AG08396 (cell line): ENCODE data around the gene IQCK.
"Not testable (repeated sequence)": the region's sequence is repeated elsewhere in the genome, so short reads cannot be mapped to it uniquely, and the experiment has no call there.

Source experiments
- DNase-seq: peaks from one replicate; pipeline ENCODE4 v3.0.0; 2012; ENCODE audit warnings: low spot score, mixed read lengths

Gene IQCK

DNA sequence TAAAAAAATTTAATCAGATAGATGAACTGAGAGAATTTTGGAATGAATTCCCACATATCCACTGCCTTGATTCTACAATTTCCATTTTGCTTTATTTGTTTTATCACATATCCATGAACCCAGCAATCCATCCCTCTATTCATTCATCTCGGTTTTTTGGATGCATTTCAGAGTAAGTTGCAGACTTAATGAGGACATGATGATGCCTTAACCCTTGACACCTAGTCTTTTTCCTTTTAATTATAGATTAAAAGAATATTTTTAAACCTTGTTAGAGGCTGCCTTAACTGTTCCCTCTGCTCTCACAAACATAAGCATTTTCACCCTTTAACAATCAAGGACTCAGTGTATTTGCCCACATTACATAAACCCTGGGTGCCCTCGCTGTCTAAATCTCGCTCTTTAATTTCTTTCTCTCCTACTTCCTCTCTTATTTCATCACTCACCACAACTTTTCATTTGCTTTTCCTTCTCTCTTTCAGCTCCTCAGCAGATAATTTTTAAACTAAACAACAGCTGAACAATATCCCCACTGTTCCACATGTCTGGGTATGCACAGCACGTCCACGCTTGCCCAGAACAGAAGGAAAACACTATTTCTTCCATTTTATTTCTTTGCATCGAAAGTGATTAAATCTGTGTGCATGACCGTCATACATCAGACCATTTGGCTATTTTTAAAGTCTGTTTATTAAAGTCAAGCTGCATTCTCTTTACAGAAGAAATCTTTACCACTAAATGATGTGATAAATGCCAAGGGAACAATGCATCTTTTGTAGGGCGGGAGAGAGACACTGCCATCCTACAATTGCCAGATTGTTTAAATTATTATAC, 39.9 kb downstream of the IQCK start:
- DNase-seq: no peak

DNA sequence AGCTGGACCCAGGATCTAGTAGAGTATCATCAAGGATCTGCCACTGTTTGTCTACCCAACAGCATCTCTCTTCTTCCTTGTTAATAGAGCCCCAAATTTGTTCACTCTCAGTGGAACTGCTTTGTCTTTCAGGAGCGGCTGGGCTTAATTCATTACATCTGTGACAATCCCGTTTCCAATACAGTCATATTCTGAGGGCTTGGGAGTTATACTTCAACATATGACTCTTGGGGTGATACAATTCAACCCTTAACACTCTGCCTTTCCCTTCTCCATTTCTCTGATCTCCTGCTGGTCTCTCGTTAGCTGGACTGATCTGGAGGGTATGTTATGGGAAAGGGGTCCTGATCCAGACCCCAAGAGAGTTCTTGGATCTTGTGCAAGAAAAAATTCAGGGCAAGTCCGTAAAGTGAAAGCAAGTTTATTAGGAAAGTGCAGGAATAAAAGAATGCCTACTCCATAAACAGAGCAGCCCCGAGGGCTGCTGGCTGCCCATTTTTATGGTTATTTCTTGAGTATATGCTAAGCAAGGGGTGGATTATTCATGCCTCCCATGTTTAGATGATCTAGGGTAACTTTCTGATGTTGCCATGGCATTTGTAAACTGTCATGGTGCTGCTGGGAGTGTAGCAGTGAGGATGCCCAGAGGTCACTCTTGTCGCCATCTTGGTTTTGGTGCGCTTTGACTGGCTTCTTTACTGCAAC, 42.4 kb downstream of the IQCK start:
- no peak for DNase-seq

DNA sequence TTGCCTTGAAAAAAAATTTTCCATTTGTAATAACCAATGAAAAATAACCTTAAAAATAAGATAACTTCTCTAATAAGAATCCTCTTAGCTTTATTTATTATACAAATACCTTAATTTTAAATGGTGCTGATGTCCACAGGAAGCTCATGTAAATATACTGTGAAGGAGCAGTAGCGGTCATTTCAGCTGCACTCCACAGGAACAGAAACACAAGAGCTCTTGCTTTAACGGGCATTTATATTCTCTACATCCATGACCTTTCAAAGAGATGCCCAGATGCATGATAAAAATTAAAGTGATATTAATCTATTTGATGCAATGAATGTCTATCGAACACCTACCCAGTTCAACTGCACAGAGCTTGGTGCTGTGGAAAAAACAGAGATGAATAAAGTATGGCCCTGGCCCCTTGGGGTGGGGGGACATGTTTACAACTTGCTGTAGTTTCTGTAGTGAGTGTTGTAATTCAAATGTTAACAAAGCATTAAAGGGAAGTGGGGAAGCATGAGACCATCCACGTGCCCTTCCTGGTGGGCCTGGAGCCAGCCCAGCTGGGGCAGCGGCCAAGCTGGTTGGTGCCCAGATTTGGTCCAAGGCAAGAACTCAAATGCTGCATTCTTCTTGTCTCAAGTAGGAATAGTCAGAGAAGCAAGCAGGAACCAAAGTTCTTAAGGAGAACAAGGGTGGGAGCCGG, 47.9 kb downstream of the IQCK start:
- no peak for DNase-seq

DNA sequence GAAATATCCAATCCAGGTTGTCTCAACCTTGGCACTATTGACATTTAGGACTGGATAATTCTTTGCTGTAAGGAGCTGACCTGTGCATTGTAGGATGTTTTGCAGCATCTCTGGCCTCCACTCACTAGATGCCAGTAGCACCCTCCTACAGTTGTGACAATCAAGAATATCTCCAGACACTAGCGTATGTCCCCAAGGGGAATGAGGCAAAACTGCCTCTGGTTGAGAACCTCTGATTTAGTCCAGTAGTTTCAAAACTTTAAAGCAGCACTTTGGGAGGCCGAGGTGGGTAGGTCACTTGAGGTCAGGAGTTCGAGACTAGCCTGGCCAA, 48.4 kb downstream of the IQCK start:
- DNase-seq: no peak

DNA sequence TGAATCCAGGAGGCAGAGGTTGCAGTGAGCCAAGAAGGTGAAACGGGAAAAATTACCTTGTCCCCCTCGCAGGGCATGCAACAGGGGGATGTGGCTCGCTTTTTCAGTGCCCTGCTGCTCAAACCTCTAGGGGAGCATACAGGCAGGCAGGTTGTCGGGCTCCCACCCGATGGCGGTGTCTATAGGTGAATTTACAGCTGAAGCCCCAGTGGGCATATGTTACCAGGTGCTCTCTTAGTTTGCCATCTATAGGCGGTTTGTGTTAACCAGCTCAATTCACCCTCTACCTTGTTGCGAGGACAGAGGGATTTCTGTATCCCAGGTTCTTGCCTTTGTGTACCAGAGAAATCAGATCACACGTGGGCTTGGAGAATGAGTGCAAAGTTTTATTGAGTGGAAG, 48.9 kb downstream of the IQCK start:
- DNase-seq: no peak

DNA sequence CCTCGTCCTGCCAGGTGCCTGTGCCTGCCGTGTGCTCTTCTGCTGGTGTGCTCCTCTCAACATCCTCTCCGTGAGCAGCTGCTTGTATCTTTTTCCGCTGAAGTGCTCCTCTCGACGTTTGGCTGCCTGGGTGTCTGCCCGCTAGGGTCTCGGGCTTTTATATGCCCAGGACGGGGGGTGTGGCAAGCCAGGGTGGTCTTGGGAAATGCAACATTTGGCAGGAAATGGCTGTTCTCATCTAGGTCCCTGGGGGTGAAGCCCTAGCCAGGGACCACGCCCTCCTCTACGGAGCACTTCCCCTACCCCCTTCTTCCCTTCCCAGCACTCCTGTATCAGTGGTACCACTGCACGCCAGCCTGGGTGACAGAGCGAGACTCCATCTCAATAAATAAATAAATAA, 49.4 kb downstream of the IQCK start:
- no peak for DNase-seq

GRCh38 chr16:19769239-19769638, 51.2 kb downstream of the IQCK start:
- DNase-seq: no peak

GRCh38 chr16:19771040-19771439, 53.0 kb downstream of the IQCK start:
- DNase-seq: no peak

GRCh38 chr16:19771796-19772195, 53.7 kb downstream of the IQCK start:
- no peak for DNase-seq

DNA sequence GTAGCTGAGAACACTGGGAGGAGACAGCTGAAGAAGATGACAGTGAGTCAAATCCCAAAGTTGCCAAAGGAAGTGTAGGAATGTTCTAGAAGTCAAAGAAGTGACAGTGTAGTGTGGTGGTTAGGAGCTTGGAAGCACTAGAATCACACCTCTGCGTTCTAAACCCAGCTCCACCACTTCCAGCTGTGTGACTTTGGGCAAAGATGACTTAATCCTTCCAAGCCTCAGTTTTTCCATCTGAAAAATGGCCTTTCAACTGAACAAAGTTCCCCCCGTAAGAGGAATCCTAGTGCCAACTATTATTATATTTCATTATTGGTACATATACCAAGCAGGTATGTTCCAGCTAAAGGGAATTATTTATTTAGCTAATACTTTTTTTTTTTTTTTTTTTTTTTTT, 56.0 kb downstream of the IQCK start:
- DNase-seq: no peak

- DNase-seq: no peak
These were observed 58.1 kb downstream of the IQCK start for GRCh38 chr16:19776147-19776546.

GRCh38 chr16:19776565-19776964, 58.5 kb downstream of the IQCK start:
- DNase-seq: no peak

DNA sequence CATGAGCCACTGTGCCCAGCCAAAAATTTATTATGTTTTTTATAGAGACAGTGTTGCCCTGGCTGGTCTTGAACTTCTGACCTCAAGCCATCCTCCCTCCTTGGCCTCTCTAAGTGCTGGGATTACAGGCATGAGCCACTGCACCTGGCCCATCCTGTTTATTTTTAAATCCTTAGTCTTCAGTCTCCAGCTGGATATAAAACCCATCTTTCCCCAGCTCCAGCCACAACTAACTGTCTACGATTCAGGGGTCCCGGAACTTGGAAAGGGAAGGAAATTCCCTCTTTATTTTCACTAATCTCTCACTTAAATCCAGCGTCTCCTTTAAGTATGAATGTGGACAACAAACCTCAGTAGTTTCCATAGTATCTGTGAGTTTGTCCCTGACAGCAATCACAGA, 62.2 kb downstream of the IQCK start:
- DNase-seq: no peak

DNA sequence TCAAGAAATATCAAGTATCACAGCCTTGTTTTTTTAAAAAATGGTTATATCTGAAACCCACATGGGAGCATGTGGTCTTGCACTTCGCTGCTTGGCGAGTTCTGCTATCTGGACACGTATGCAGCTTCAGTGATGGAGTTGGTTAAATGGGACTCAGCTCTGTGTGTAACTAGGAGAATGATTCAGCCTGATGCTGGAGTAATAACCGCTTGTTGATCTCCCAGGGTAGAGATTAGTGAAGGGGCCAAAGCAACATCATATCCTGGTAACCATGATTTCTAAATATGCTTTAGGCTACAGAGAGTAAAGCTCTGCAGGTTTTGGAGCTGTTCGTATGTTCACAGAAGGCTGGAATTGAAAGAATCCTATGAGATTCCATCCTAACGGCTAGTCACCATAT, 63.2 kb downstream of the IQCK start:
- DNase-seq: no peak

GRCh38 chr16:19783363-19784182, 65.5 kb downstream of the IQCK start:
- DNase-seq: no peak

DNA sequence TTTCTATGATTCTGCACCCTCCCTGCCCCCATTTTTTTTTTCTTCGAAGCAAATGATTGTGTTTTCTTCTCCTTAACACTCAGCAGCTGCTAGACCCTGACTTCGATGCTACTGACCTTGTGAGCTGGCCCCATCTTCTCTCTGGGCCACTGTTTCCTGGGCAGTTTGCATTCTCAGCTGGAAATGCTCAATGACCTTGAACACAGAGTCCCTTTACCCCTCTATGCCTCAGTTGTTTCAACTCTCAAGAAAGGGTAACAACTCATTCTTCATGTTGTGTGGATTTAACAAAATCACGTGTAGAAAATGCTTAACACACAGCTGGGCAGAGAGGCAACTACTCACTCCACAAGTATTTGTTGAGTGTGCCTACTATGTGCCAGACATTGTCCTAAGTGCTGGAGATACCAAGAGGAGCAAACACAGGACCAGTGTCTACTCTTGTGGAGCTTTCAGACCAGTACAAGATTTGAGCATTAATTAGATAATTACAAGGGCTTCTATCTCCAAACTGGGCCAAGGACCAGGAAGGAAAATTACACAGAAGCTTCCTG, 66.2 kb downstream of the IQCK start:
- no peak for DNase-seq

DNA sequence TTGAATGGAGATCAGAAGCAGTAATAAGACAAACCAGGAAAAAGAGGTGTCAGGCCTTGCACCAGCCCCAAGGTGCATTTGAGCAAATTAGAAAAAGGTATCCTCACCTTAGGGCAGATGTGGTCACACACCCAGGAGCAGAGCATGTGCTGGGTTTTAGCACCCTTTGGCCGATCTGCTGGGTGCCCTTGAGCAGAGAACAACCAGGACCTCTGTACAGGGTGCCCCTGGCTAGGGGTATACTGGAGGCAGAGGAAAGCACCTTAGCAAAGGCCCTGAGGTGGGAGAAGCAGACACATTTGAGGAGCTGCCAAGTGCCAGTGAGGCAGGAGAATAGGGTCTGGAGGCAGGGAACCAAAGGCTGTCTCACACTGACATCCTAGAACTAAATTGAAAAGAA, 67.0 kb downstream of the IQCK start:
- no peak for DNase-seq

- DNase-seq: no peak
These were observed 67.5 kb downstream of the IQCK start for GRCh38 chr16:19785512-19786130.

DNA sequence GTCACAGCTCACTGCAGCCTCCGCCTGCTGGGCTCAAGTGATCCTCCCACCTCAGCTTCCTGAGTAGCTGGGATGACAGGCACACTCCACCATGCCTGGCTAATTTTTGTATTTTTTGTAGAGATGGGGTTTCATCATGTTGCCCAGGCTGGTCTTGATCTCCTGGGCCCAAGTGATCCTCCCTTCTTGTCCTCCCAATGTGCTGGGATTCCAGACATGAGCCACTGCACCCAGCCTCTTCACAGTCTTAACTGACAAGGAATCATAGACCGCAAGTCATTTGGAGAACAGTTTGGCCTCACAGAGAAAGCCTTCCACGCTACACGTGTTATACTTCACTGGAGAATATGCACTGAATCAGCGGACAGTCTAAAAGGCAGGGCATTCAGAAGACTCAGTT, 83.3 kb downstream of the IQCK start:
- DNase-seq: not testable (repeated sequence)

DNA sequence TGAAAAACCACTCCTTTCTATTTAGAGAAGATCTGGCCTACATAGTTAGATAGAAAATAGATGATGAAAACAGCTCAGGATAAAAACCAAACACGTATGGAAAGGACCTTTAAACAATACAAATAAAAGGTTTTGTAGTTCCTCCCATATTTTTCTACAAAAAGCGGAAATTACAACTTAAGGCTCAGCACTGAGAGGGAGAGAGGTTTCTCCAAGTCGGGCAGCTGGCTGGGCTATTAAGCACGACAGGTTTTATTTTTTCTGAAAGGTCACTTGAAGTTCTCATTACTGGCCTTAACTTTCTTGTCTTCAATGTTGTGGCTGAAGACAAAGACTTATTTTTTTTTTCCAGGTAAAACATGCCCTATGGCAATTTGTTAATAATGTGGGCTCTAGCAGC, 83.8 kb downstream of the IQCK start:
- DNase-seq: not testable (repeated sequence)

DNA sequence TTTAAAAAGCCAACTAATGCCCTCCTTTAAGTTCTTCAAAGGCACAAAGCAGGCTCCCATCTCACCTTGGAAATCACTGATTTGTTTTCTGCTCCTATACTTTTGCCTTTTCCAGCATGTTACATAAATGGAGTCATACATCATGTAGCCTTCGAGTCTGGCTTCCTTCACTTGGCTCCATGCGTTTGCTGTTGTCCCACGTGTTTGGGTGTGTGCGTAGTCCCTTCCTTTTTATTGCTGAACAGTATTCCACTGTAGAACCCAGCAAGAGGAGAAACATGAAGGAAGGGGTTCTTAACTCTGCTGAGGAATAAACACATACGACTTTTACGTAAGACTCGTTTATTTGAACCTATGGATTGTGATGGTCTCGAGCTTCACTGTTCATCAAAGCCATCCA, 84.5 kb downstream of the IQCK start:
- no peak for DNase-seq
